HepG2 (cell line): Measurements from ENCODE around the gene EDC3. TPM values are rescaled to one million over a fixed set of nuclear protein-coding genes. Genes with fewer than 3 reads are reported as not detected.

Experiments
- ATAC-seq: fragments of 200-7000 bp; cut with Tn5 transposase; 3 replicates; pipeline ENCODE4 v1.9.1; 2020; ENCODE audit warnings: mild to moderate bottlenecking, moderate library complexity
- BruUV-seq: library from RNA; stranded (reverse); fragments of 400-500 nt; replicated peaks from 2 replicates; lab custom pipeline; 2021; lab: Mats Ljungman, UMichigan
- CTCF ChIA-PET: fragments of 300-600 bp; formaldehyde crosslinking; extraction: SDS; loops from one replicate; lab custom pipeline; 2021; ENCODE audit warnings: low total read pairs, inconsistent platforms, low intra/inter-chr PET ratio; lab: Yijun Ruan, JAX
- POLR2A ChIA-PET: fragments of 350-600 bp; sonication (Branson Sonifier 250); formaldehyde crosslinking; loops from one replicate; lab custom pipeline; 2020; ENCODE audit warnings: antibody characterized with exemption, inconsistent platforms; lab: Yijun Ruan, JAX
- DNase-seq: peaks from one replicate; pipeline ENCODE4 v3.0.0-alpha.2; 2015; ENCODE audit warnings: low spot score
- FAIRE-seq: peaks from 3 replicates; lab custom pipeline; 2011; peaks lifted over from hg19 to GRCh38; lab: Jason Lieb, UNC
- H2AFZ ChIP-seq: one replicate; pipeline ENCODE4 v1.6.1; 2011; ENCODE audit warnings: low read length, inconsistent platforms
- H3K27ac ChIP-seq: fragments of 300-600 bp; 3 replicates; pipeline ENCODE4 v1.8.0; 2011; ENCODE audit warnings: mixed run types, mild to moderate bottlenecking, mixed read lengths, low read length, inconsistent platforms; ENCODE audit not compliant: insufficient read depth; ENCODE audit errors: extremely low read length
- H3K27me3 ChIP-seq, 2 experiments: fragments of 200-600 bp in 1 of 2; 2 replicates in 1 of 2; 3 replicates in 1 of 2; pipeline versions ENCODE4 v1.6.0 to v1.8.0; 2011; ENCODE audit warnings: low read length in 2 of 2, mild to moderate bottlenecking in 2 of 2, moderate library complexity in 2 of 2, inconsistent platforms in 1 of 2; ENCODE audit not compliant: insufficient read depth in 2 of 2, control insufficient read depth in 1 of 2
- H3K36me3 ChIP-seq, 2 experiments: fragments of 200-600 bp in 1 of 2; replicated peaks in 1 of 2; 2 replicates in 1 of 2; 3 replicates in 1 of 2; pipeline versions ENCODE4 v1.5.1 to v1.8.0; 2011; ENCODE audit warnings: low read length in 2 of 2, inconsistent platforms in 1 of 2; ENCODE audit not compliant: insufficient read depth in 2 of 2, control insufficient read depth in 1 of 2
- H3K4me1 ChIP-seq: 2 replicates; pipeline ENCODE4 v1.5.1; 2012; ENCODE audit warnings: low read length, inconsistent platforms; ENCODE audit not compliant: insufficient read depth
- H3K4me2 ChIP-seq: 2 replicates; pipeline ENCODE4 v1.6.0; 2011; ENCODE audit warnings: low read depth, low read length, inconsistent platforms
- H3K4me3 ChIP-seq, 3 experiments: fragments of 200-600 bp in 1 of 3; sonication (generic), shearing (Covaris generic) in 1 of 3; replicated peaks in 1 of 3; 2 replicates each; pipeline ENCODE4 v1.5.1; 2011 to 2016; ENCODE audit warnings: low read length in 3 of 3, inconsistent platforms in 2 of 3, low read depth in 2 of 3, mild to moderate bottlenecking in 2 of 3, control low read depth in 1 of 3, mixed read lengths in 1 of 3; ENCODE audit not compliant: insufficient read depth in 1 of 3
- H3K79me2 ChIP-seq: one replicate; pipeline ENCODE4 v1.6.1; 2011; ENCODE audit warnings: low read length, inconsistent platforms; ENCODE audit not compliant: insufficient read depth
- H3K9ac ChIP-seq: 2 replicates; pipeline ENCODE4 v1.6.0; 2011; ENCODE audit warnings: mild to moderate bottlenecking, low read depth, low read length, inconsistent platforms; ENCODE audit not compliant: insufficient read depth
- H3K9me3 ChIP-seq: 2 replicates; pipeline ENCODE4 v1.5.1; 2012; ENCODE audit warnings: mild to moderate bottlenecking, low read length
- H4K20me1 ChIP-seq: 2 replicates; pipeline ENCODE4 v1.6.0; 2011; ENCODE audit warnings: inconsistent platforms, mild to moderate bottlenecking, low read length, moderate library complexity; ENCODE audit not compliant: insufficient read depth
- BORCS8-MEF2B ChIP-seq: sonication (generic); formaldehyde crosslinking; IDR thresholded peaks from 2 replicates; pipeline ENCODE4 v1.8.0; 2022; ENCODE audit warnings: mild to moderate bottlenecking, missing genetic modification reagents
- CEBPB ChIP-seq: IDR thresholded peaks from 2 replicates; pipeline ENCODE4 v1.6.1; 2011; ENCODE audit warnings: low read depth, low read length, improper control_type of control experiment, borderline replicate concordance
- CREB1 ChIP-seq, 2 experiments: fragments of 450-650 bp in 1 of 2; IDR thresholded peaks; 2 replicates each; pipeline ENCODE4 v1.6.1; 2016 to 2017; ENCODE audit warnings: control low read depth in 1 of 2, mild to moderate bottlenecking in 1 of 2, missing compliant biosample characterization in 1 of 2, missing genetic modification characterization in 1 of 2
- HNRNPUL1 ChIP-seq: fragments of 200-400 bp; formaldehyde crosslinking; IDR thresholded peaks from 2 replicates; pipeline ENCODE4 v1.6.1; 2017; ENCODE audit warnings: low read depth, mild to moderate bottlenecking, low read length, moderate library complexity
- HOMEZ ChIP-seq: IDR thresholded peaks from 2 replicates; pipeline ENCODE4 v1.6.1; 2016; ENCODE audit warnings: low read depth
- SALL1 ChIP-seq: sonication (generic); formaldehyde crosslinking; IDR thresholded peaks from 2 replicates; pipeline ENCODE4 v1.8.0; 2022; ENCODE audit warnings: mild to moderate bottlenecking, missing genetic modification reagents
- USF2 ChIP-seq, 2 experiments: sonication (generic) in 1 of 2; formaldehyde crosslinking in 1 of 2; IDR thresholded peaks; 2 replicates each; pipeline versions ENCODE4 v1.5.1 to v1.6.1; 2011 to 2020; ENCODE audit warnings: borderline replicate concordance in 1 of 2, low read depth in 1 of 2, low read length in 1 of 2, mild to moderate bottlenecking in 1 of 2, missing genetic modification reagents in 1 of 2, moderate library complexity in 1 of 2
- ZBTB49 ChIP-seq: sonication (generic); formaldehyde crosslinking; IDR thresholded peaks from 2 replicates; pipeline ENCODE4 v1.4.0; 2020; ENCODE audit warnings: missing genetic modification reagents, borderline replicate concordance
- ZNF263 ChIP-seq: sonication (generic); formaldehyde crosslinking; IDR thresholded peaks from 2 replicates; pipeline ENCODE4 v1.4.0; 2020; ENCODE audit warnings: missing genetic modification reagents
- ZNF274 ChIP-seq: sonication (generic); formaldehyde crosslinking; IDR thresholded peaks from 2 replicates; pipeline ENCODE4 v1.5.1; 2020; ENCODE audit warnings: mild to moderate bottlenecking, missing genetic modification reagents
- ZNF276 ChIP-seq: sonication (generic); formaldehyde crosslinking; IDR thresholded peaks from 2 replicates; pipeline ENCODE4 v1.4.0; 2020; ENCODE audit warnings: mild to moderate bottlenecking, low read depth, missing genetic modification reagents
- ZNF446 ChIP-seq: sonication (generic); formaldehyde crosslinking; IDR thresholded peaks from 2 replicates; pipeline ENCODE4 v1.5.0; 2020; ENCODE audit warnings: mild to moderate bottlenecking, missing genetic modification reagents
- ZNF572 ChIP-seq: sonication (generic); formaldehyde crosslinking; IDR thresholded peaks from 2 replicates; pipeline ENCODE4 v1.5.1; 2020; ENCODE audit warnings: mild to moderate bottlenecking, missing genetic modification reagents
- ZNF7 ChIP-seq: IDR thresholded peaks from 2 replicates; pipeline ENCODE4 v1.6.1; 2016; ENCODE audit warnings: missing biosample characterization, missing genetic modification reagents
- ZNF720 ChIP-seq: sonication (generic); formaldehyde crosslinking; IDR thresholded peaks from 2 replicates; pipeline ENCODE4 v1.4.0; 2020; ENCODE audit warnings: missing genetic modification reagents
- WGBS: methylation state at CpG from one replicate; pipeline ENCODE4 v1.1.6; 2017; ENCODE audit warnings: low lambda C conversion rate; 5-methylcytosine and 5-hydroxymethylcytosine counted together
- in situ Hi-C: cut with HindIII; loops from 2 replicates; pipeline ENCODE4 v1.10.0; 2017; ENCODE audit warnings: low pct_unique_long_range_greater_than_20kb; ENCODE audit not compliant: extremely low pct_ligation_motif_present
- intact Hi-C: fragments of 100-400 bp; cut with micrococcal nuclease; formaldehyde crosslinking; loops from one replicate; pipeline ENCODE4 v1.10.0; 2022; ENCODE audit not compliant: unreplicated experiment
- polyA plus RNA-seq, 8 experiments: library from polyadenylated mRNA; depleted of rRNA in 3 of 8; stranded (reverse) in 7 of 8; unstranded in 1 of 8; fragments of >200 nt; fragmentation: Illumina TruSeq in 4 of 8; extraction: Trizol in 4 of 8; gene quantifications; 2 replicates each; pipeline versions ENCODE4 v1.2.1 to v1.2.3, GENCODE V29; 2011 to 2016; ENCODE audit warnings: low read depth in 4 of 8, missing spikeins in 1 of 8, mixed read lengths in 1 of 8; ENCODE audit not compliant: insufficient read depth in 1 of 8
- total RNA-seq, 5 experiments: library from RNA; depleted of rRNA; stranded (reverse); fragments of >200 nt; fragmentation: Illumina TruSeq; extraction: Trizol; gene quantifications; 2 replicates each; pipeline ENCODE4 v1.2.3, GENCODE V29; 2016; ENCODE audit warnings: low read depth in 1 of 5

Gene EDC3
- total and polyA plus RNA-seq, 2 of the 13 experiments (the other 11 are each of a cell fraction or from before 2014, with no cell fraction given), result 17.4 to 32.0 TPM

- H3K4me2 ChIP-seq, result no peak overlapping the region
- ATAC-seq, result no peak
- no peak overlapping the region for H3K27ac ChIP-seq
- no peak overlapping the region for H3K9ac ChIP-seq
- H3K36me3 ChIP-seq, result no peaks in the 10 kb centered on the region
- TF ChIP-seq BORCS8-MEF2B (no peak), ZBTB49 (CRISPR knock-in tag) (no peak), CREB1 (IDR thresholded peaks at IDR 0.05) (no peak), CREB1 (CRISPR knock-in tag; IDR thresholded peaks at IDR 0.05) (no peak), ZNF446 (CRISPR knock-in tag) (no peak), ZNF274 (CRISPR knock-in tag) (no peak), ZNF720 (CRISPR knock-in tag) (no peak), HOMEZ (CRISPR knock-in tag) (no peak), ZNF572 (no peak), ZNF263 (CRISPR knock-in tag) (peak; percentile 68), ZNF276 (CRISPR knock-in tag) (no peak), USF2 (IDR thresholded peaks at IDR 0.05; ENCODE audit: low read depth, low read length) (no peak), USF2 (CRISPR knock-in tag; IDR thresholded peaks at IDR 0.05; ENCODE audit: borderline replicate concordance) (no peak), CEBPB (peak; percentile 5; the same call in 1 of the 2 replicates), HNRNPUL1 (no peak), ZNF7 (CRISPR knock-in tag) (no peak), SALL1 (CRISPR knock-in tag) (no peak)
- peaks cover 10 to 56% of the 10 kb centered on the region in 2 experiments for H3K27me3 ChIP-seq
- intact Hi-C loops, result no loop called here
- no TSS peak for BruUV-seq
- H2AFZ ChIP-seq, result no peak overlapping the region
- CTCF ChIA-PET, result no interaction called here
- 7% methylated on average over 7 of the region's 7 CpGs for WGBS
- no peak for DNase-seq
- H4K20me1 ChIP-seq, result no peaks in the 10 kb centered on the region
- no peak overlapping the region for H3K4me3 ChIP-seq
- POLR2A ChIA-PET, result interaction anchor here (6.9 kb wide), 1 partner anchor 12 kb away, joined by 52 read pairs; no protein-coding TSS in a partner anchor
- in situ Hi-C loops, result no loop called here
- H3K4me1 ChIP-seq, result peaks cover 17% of the 10 kb centered on the region
- FAIRE-seq, result no peak
- H3K79me2 ChIP-seq, result no peaks in the 10 kb centered on the region
- H3K9me3 ChIP-seq, result no peaks in the 10 kb centered on the region
These were observed 85.4 kb downstream of the EDC3 start for GRCh38 chr15:74610302-74610951.
